NCI-H446 treated with DMSO at 0.1 percent for 48 hours (cell line): ENCODE measurements around the gene SV2C.
"Not testable (repeated sequence)": the region's sequence is repeated elsewhere in the genome, so short reads cannot be mapped to it uniquely, and the experiment has no call there.

Experiments
- DNase-seq: peaks from one replicate; lab custom pipeline; 2025; lab: John Stamatoyannopoulos, UW

The SV2C gene

GRCh38 chr5:76294573-76294972, 211.4 kb downstream of the SV2C start:
- no peak for DNase-seq

DNA sequence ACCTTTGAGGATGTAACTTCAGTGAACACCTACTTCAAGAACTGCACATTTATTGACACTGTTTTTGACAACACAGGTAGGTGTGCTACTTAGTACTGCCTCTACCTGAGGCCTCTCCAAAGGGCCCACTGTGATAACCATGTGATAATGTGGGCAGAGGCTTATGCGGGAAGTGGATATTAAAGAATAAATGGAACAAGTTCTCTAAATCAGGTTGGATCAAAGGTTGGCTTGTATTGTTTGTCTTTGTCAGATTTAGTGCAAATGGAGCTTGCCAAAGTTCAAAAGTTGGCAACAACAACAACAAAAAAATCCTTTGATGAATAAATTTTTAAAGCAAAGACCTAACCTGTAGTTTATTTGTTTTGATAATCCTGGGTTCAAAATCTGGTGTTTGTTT, 215.7 kb downstream of the SV2C start:
- DNase-seq: no peak

DNA sequence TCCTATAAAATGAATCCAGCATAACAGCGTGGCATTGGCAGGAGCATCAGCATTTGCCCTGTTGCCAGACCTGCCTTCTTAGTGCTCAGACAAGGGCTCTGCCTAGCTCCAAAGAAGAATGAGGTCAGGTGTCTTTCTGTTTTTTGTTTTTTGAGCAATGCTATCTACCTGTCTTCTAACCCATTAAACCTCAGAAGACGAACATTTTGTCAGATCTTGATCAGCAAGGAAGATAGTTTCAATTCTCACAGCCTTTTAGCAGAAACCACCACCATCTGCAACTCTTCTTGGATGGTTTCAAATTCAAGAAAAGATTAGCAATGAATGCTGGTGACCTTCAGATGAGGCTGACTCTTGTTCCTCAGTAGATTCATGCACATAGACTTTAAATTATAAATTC, 216.4 kb downstream of the SV2C start:
- DNase-seq: no peak

GRCh38 chr5:76301932-76302331, 218.7 kb downstream of the SV2C start:
- not testable (repeated sequence) for DNase-seq

GRCh38 chr5:76302661-76303060, 219.5 kb downstream of the SV2C start:
- DNase-seq: not testable (repeated sequence)

GRCh38 chr5:76303921-76304320, 220.7 kb downstream of the SV2C start:
- no peak for DNase-seq

DNA sequence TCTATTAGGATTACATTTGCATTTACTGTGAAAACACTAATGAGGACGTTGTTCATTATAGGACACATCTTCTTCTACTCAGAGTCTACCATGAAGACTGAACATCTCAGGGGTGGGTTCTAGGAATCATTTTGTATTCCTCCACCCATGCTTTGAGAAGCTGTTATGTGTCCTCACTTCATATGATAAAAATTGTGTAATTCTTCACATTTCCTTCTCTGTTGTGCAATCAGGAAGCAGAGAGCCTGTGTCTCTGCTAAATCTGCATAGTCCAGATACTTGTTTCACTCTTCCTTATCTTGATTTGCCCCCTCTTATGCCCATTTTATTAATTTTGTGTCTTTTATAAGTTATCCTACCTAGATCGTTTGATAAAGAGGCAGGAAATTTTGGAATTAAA, 222.1 kb downstream of the SV2C start:
- no peak for DNase-seq

DNA sequence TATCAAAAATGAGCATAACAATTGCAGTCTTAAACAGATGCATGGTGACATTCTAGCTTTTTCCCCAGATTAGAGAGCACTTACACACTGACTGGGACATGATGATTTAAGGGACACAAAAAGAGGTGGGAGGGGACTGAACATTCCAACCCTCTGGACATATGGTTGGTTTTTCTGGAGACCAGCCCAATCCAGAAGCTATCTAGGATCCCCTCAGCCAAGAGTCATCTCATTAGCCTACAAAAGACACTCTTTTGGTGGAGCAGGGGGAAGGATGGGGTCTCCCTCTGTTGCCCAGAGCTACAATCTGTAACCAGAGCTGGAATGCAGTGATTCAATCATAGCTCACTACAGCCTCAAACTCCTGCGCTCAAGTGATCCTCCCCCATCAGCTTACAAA, 222.6 kb downstream of the SV2C start:
- DNase-seq: no peak

DNA sequence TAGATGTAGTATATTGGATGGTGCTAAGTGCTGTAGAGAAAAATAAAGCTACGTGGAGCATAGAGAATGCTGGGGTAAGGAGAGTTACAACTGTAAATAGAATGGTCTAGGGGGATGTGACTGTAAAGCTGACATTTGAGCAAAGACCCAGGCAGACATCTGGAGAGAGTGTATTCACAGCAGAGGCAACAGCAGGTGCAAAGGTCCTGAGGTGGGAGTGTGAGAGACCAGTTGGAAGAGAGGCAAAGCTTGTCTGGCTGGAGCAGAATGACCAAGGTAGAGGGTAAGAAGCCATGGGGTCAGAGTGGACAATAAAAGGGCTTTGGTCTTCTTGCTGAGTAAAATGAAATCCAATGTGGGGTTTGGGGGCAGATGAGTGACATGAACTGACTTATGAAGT, 227.0 kb downstream of the SV2C start:
- no peak for DNase-seq

DNA sequence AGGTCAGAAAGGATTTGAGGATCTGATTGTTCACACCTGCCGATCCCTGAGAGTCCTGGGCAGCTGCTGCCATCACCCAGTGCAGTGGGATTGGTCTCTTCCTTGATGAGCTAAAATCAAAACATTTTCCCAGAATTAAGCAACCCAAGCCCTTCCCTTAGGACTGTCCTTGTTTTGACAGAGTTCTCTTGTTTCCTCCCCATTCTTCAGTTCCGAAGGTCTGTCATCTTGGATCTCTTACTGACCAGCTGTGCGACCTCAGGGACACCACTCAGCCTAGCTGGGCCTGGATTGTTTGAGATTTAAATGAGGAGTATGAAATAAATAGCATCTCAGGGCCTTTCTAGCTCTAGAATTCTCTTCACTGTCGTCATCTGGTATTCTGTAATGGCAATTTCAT, 229.6 kb downstream of the SV2C start:
- DNase-seq: no peak

GRCh38 chr5:76314643-76315042, 231.5 kb downstream of the SV2C start:
- DNase-seq: no peak

- DNase-seq: no peak
Measured at GRCh38 chr5:76319673-76320072, 236.5 kb downstream of the SV2C start.

GRCh38 chr5:76323494-76323893, 240.3 kb downstream of the SV2C start:
- not testable (repeated sequence) for DNase-seq

DNA sequence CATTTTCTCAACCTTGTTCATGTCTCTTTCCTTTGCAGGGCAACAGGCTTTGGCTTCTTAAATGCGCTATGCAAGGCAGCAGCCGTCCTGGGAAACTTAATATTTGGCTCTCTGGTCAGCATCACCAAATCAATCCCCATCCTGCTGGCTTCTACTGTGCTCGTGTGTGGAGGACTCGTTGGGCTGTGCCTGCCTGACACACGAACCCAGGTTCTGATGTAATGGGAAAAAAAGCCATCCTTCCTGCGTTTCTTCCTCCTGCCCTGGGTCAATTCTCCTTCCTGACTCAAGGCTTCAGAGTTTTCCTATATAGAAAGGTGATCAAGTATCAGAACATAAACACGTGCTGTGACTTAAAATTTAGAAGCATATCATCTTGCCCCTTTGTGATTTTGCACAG, 242.1 kb downstream of the SV2C start:
- DNase-seq: no peak

DNA sequence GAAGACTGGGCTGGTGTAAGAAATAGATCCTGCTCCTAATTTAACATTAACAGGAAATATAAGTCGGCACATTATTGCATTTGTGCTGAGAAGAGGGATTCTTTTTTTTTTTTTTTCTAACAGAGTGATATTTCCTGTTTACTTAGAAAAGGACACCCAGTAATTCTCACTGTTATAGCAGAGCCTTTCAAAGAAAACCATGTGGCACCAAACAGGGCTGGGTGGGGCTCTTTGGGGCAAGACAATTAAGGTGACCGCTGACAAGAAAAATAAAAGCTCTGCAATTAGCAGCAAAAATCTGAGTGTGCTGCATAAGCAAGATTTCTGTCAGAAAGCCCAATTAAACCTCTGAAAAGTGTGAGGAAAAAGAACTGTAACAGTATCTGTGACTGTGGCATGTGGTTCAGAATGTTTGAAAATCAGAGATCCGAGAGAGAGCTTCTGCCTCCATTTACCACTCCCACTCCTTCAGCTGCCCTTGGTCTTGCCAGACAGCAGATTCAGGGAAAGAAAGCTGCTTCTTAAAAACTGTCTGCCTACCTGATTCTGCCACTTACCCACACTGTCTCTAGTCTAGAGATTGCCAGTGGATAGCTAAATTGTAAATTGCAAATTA, 242.8 kb downstream of the SV2C start:
- no peak for DNase-seq

DNA sequence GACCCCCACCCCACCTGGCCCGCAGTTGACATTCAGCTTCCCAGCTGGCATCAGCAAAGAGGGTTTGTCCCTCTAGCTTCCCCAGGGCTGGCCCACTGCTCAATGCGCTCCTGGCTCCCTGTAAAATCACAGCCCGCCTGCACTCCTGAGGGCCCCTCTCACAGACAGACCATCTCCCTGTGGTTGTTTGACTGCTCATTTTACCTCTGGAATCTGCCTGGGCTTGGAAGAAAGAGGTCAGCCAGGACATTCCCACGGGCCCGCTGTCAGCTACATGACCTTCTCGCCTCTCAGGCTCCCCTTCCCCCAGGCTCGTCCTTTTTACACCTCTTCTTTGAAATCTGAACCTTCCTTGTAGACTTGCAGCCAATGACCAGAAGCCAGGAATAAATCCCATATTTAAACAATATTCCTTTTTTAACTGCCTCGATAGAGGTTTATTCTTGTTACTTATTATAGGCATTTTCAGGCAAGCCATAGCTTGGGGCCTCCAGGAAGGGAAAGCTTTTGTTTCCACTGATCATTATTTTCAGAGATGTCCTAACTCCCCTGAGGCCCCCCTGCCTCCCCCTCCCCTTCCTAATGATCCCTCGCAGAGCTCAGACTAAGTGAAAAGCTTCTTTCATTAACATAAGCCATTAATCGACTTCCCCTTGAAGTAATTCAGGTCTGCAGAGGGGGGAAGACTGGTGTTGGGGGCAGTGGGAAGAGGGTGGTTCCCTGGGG, 243.6 kb downstream of the SV2C start:
- no peak for DNase-seq

DNA sequence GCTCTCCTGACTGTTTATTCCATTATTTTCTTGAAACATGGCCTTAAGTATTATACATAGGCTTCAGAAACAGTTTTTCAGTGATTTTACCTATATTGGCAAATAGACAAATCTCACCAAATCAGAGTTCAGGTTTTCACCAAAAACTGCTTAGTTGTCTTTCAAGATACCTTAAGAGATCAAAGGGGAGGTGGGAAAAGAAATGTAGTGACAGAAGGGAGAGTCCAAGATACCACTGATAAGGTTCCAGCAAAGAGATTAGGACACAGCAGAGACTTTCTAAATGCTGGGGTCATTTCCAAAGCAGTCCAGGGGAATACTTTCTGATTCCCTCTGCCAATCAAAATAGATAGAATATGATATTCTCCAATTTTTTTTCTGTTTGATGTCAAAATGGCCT, 246.2 kb downstream of the SV2C start:
- DNase-seq: no peak

DNA sequence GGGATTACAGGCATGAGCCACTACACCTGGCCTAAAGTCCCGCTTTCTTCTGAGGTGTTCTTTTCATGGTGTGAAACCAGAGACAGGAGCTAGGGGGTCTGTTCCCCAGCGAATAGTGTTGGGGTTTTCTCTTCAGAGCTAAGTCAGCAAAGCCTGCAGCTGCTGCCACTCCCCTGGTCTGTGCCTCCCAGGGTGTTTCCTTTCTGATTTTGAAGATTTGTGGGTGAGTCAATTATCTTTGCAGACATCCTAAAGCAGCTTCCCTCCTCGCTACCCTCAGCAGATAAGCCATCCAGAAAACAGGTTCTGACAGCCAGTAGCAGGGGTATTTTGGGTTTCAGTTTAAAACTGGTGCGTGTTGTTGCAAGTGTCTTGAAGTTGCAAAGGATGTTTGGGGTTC, 247.9 kb downstream of the SV2C start:
- no peak for DNase-seq

GRCh38 chr5:76332102-76332501, 248.9 kb downstream of the SV2C start:
- no peak for DNase-seq

DNA sequence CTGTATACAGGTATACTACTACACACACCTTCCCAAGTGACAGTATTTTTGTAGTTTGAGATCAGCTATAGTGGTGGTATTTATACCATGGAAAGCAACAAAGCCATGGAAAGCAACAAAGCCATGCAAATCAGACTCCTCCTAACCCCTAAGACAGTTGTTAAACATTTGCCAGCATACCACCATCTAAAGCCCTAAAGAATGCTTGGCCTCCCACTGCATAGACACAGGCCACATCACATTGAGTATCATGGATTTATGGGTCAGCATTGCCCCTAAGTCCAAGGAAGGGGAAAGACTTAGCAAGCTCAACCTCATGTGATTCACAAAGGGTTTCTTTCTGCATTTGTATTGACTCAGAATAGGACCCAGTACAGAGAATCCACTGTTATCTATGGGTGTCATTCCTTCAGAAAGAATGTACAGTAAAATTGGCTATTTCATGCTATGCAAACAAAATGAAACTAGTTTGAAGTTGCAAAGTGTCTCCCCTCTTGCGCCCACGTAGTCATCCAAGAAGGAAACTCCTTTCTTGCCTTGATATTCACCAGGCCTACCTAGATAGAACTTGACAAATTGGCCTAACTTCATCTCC, 249.5 kb downstream of the SV2C start:
- no peak for DNase-seq

DNA sequence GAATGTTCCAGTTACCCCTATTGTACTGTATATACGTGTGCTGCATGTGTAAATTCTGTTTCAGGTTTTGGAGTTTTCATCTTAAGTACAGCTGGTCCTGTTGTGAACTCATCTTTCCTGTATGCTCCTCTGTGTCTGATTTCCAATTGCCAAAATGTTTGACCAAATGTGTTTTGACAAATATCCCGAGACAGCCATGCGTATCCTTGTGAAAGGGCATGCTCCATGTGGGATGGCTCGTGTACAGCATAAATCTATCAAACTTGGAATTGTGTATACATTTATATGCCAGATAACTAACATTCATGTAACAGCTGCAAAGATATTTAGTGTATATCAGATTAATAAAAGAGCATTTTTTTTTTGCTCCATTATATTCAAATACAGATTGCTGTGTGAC, 250.4 kb downstream of the SV2C start:
- no peak for DNase-seq

DNA sequence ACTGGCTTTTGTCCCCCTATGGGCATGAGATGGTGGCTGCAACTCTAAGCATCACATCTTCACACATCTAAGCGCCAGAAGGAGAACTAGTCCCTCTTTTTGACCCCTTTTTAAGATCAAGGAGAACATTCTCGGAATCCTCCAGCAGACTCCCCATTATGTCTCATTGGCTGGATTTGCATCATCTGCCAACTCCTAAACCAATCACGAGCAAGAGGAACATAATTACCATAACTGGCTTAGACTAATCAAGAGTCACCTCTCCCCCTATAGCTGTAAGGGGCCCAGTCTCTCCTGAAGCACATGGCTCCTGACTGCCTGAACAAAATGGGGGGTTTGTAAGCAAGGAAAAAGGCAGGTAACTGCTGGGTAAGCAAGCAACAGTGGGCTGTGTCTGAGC, 251.4 kb downstream of the SV2C start:
- no peak for DNase-seq

DNA sequence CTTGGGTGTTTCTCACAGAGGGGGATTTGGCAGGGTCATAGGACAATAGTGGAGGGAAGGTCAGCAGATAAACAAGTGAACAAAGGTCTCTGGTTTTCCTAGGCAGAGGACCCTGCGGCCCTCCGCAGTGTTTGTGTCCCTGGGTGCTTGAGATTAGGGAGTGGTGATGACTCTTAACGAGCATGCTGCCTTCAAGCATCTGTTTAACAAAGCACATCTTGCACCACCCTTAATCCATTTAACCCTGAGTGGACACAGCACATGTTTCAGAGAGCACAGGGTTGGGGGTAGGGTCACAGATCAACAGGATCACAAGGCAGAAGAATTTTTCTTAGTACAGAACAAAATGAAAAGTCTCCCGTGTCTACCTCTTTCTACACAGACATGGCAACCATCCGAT, 252.3 kb downstream of the SV2C start:
- DNase-seq: not testable (repeated sequence)
